ENCODE data around the gene NBPF20. TPM values are rescaled to one million over a fixed set of nuclear protein-coding genes. Genes with fewer than 3 reads are reported as not detected.
"Not testable (repeated sequence)": the region's sequence is repeated elsewhere in the genome, so short reads cannot be mapped to it uniquely, and the experiment has no call there.

Gene NBPF20
- total and polyA plus RNA-seq, 3 experiments from 2014 or later = 0.62 to 1.9 (median 1.3) TPM

DNA sequence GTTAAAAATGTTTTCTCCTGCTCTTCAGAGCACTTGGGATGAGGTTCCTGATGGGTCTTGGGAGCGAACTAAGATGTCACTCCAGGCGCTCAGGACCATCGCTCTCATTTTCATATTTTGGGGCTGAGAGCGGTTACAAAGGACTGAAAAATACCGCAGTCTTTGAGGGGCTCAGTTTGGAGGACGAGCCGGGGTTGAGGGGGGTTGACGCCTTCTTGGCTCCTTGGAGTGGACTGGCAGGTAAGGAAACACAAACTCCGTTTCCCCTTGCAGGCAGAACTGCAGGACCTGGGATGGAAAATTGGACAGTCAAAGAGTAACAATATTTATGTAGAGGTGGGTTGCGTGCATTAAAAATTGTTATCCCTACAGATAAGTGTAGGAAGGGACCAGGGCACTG, 35.3 kb upstream of the NBPF20 start:
- CTCF ChIA-PET; H3K36me3 Mint-ChIP-seq; H3K9me3 Mint-ChIP-seq; H3K27me3 ChIP-seq (ENCODE audit: insufficient read depth, low read length, poor library complexity, severe bottlenecking); POLR2A ChIA-PET; H3K4me1 ChIP-seq (ENCODE audit: insufficient read depth, low read length); H3K4me3 ChIP-seq (ENCODE audit: low read length); H3K27ac Mint-ChIP-seq; H3K36me3 ChIP-seq (ENCODE audit: insufficient read depth, low read length); DNase-seq; H3K9me3 ChIP-seq (ENCODE audit: low read length); H3K27ac ChIP-seq (ENCODE audit: low read depth, low read length); H3K4me1 Mint-ChIP-seq: not testable (repeated sequence)
- Mint-ChIP-seq H3K4me3 (peak overlapping the region in 1 of 7 donors; percentile 34), H3K27me3 (peaks cover 7 to 10% of the 10 kb centered on the region in 2 donors)

DNA sequence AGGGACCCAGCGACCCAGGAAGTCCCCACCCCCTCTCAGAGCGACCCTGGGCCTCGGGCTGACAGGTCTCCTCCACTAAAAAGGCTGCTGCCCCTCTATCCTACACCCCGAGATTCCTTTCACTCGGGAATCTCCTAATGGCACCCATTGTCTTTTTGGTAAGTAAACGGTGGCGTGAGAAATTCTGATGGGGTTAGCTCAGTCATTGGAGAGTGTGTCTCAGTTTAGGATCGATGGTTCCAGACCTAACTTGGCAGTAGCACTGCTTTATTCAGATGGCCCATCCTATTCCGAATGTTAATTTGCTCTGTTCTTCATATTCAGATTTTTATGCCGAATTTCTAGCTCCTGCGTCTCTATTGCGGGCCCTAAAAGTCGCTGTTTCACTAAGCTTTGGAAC, 34.6 kb upstream of the NBPF20 start:
- H3K9me3 ChIP-seq (ENCODE audit: low read length); DNase-seq; POLR2A ChIA-PET; H3K27ac ChIP-seq (ENCODE audit: low read depth, low read length); H3K4me1 Mint-ChIP-seq; H3K4me3 Mint-ChIP-seq; H3K4me3 ChIP-seq (ENCODE audit: low read length); H3K36me3 ChIP-seq (ENCODE audit: insufficient read depth, low read length); CTCF ChIA-PET; H3K9me3 Mint-ChIP-seq; H3K36me3 Mint-ChIP-seq; H3K27me3 ChIP-seq (ENCODE audit: insufficient read depth, low read length, poor library complexity, severe bottlenecking); H3K27ac Mint-ChIP-seq; H3K4me1 ChIP-seq (ENCODE audit: insufficient read depth, low read length): not testable (repeated sequence)
- H3K27me3 Mint-ChIP-seq = peaks cover 9 to 14% of the 10 kb centered on the region in 2 donors

DNA sequence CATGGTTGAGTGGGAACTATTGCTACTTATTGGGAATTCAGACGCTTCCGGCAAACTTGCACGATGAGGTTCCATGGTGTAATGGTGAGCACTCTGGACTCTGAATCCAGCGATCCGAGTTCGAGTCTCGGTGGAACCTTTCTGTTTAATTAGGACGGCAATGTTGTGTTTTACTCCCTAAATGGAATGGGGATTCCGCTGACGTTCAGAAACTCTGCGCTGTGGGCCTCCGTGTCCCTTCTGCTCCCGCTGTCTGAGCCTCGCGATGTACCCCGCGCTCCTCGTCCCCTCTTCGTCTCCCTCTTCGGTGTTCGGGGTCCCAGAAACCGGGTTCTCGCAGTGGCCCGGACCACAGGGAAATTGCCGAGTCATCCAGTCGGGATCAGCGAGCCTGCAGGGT, 34.2 kb upstream of the NBPF20 start:
- H3K27ac Mint-ChIP-seq; H3K4me1 Mint-ChIP-seq; H3K27ac ChIP-seq (ENCODE audit: low read depth, low read length); POLR2A ChIA-PET; H3K4me3 ChIP-seq (ENCODE audit: low read length); H3K9me3 Mint-ChIP-seq; H3K4me1 ChIP-seq (ENCODE audit: insufficient read depth, low read length); H3K4me3 Mint-ChIP-seq; H3K36me3 Mint-ChIP-seq; CTCF ChIA-PET; DNase-seq; H3K9me3 ChIP-seq (ENCODE audit: low read length); H3K36me3 ChIP-seq (ENCODE audit: insufficient read depth, low read length); H3K27me3 ChIP-seq (ENCODE audit: insufficient read depth, low read length, poor library complexity, severe bottlenecking): not testable (repeated sequence)
- H3K27me3 Mint-ChIP-seq = peaks cover 11 to 16% of the 10 kb centered on the region in 2 donors

DNA sequence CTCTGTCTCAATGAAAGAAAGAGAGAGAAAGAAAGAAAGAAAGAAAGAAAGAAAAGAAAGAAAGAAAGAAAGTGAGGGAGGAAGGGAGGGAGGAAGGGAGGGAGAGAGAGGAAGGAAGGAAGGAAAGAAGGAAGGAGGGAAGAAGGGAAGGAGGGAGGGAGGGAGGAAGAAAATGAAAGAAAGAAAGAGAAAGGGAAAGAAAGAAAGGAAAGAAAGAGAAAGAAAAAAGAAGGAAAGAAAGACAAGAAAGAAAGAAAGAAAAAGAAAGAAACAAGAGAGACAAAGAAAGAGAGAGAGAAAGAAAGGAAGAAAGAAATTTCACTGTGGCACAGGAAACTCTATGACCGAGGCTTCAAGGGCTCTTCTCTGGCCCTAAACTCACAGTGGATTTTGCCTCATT, 33.7 kb upstream of the NBPF20 start:
- H3K27me3 ChIP-seq (ENCODE audit: insufficient read depth, low read length, poor library complexity, severe bottlenecking); H3K4me1 ChIP-seq (ENCODE audit: insufficient read depth, low read length); H3K9me3 Mint-ChIP-seq; POLR2A ChIA-PET; DNase-seq; H3K9me3 ChIP-seq (ENCODE audit: low read length); H3K4me1 Mint-ChIP-seq; H3K36me3 ChIP-seq (ENCODE audit: insufficient read depth, low read length); CTCF ChIA-PET; H3K4me3 ChIP-seq (ENCODE audit: low read length); H3K36me3 Mint-ChIP-seq; H3K27ac ChIP-seq (ENCODE audit: low read depth, low read length): not testable (repeated sequence)
- H3K27me3 Mint-ChIP-seq = peaks cover 12 to 18% of the 10 kb centered on the region in 2 donors
- H3K4me3 Mint-ChIP-seq = peak overlapping the region in 1 of 7 donors; percentile 47
- peak overlapping the region in 1 of 8 donors; percentile 61 for H3K27ac Mint-ChIP-seq

DNA sequence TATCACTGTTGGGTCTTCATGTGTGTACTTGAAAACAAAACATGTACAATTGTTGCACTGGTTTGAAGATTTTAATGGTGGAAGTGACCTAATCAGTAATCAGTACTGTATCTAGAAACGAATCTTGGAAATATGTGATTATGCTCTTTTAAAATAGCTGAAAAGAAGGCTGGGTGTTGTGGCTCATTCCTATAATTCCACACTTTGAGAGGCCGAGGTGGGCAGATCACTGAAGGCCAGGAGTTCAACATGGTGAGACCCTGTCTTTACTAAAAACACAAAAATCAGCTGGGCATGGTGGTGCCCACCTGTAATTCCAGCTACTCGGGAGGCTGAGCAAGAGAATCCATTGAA, 29.4 kb upstream of the NBPF20 start:
- H3K27ac Mint-ChIP-seq; H3K4me1 Mint-ChIP-seq; H3K36me3 ChIP-seq (ENCODE audit: insufficient read depth, low read length); H3K27me3 ChIP-seq (ENCODE audit: insufficient read depth, low read length, poor library complexity, severe bottlenecking); H3K27ac ChIP-seq (ENCODE audit: low read depth, low read length); H3K4me3 Mint-ChIP-seq; CTCF ChIA-PET; POLR2A ChIA-PET; H3K36me3 Mint-ChIP-seq; H3K9me3 ChIP-seq (ENCODE audit: low read length); H3K4me3 ChIP-seq (ENCODE audit: low read length); DNase-seq; H3K9me3 Mint-ChIP-seq; H3K4me1 ChIP-seq (ENCODE audit: insufficient read depth, low read length): not testable (repeated sequence)
- H3K27me3 Mint-ChIP-seq = peaks cover 17 to 21% of the 10 kb centered on the region in 2 donors

DNA sequence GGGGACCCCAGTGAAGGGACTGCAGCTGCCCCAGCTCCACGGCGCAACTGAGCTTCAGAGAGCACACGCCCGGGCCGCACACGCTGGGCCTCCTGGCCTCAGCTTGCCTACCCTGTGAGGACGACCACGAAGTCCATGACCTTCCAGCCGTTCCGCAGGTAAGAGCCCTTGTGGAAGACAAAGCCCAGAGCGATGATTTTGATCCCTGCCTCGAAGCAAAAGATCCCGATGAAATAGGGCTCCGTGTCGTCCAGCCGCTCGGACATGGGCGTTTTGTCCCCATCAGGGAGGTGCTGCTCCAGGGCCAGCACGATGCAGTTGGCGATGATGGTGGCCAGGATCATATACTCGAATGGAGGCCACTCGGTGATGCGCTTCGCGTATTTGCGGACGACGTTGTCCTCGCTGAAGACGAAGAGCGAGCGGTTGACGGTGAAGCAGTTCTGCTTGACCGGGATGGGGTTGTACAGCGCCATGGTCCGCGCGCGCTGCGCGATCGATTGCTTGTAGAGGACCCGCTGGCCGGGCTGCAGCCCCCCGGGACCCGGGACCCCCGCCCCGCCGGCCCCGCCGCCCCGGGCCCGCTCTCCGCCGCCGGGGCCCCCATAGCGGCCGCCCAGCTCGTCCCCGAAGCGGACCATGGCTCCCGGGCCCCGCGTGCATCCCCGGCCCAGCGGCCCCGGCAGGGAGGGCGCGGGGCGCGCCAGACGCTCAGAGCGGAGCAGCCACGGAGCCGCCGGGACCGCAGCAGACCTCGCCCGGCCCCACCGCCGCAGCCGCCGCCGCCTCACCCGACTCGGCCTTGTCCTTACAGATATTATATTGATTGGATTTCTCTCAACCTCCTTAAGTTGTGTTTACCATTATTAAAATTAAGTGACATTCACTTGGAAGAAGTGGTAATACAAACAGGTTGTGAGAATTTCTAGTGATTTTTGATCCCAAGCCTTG, 28.7 kb upstream of the NBPF20 start:
- H3K36me3 Mint-ChIP-seq; CTCF ChIA-PET; H3K27ac Mint-ChIP-seq; H3K9me3 Mint-ChIP-seq; DNase-seq; H3K4me3 ChIP-seq (ENCODE audit: low read length); H3K36me3 ChIP-seq (ENCODE audit: insufficient read depth, low read length); H3K4me1 ChIP-seq (ENCODE audit: insufficient read depth, low read length); POLR2A ChIA-PET; H3K27me3 ChIP-seq (ENCODE audit: insufficient read depth, low read length, poor library complexity, severe bottlenecking); H3K4me1 Mint-ChIP-seq; H3K27ac ChIP-seq (ENCODE audit: low read depth, low read length); H3K9me3 ChIP-seq (ENCODE audit: low read length): not testable (repeated sequence)
- Mint-ChIP-seq H3K4me3 (peak overlapping the region in 1 of 7 donors; percentile 66), H3K27me3 (peaks cover 16 to 21% of the 10 kb centered on the region in 2 donors)

DNA sequence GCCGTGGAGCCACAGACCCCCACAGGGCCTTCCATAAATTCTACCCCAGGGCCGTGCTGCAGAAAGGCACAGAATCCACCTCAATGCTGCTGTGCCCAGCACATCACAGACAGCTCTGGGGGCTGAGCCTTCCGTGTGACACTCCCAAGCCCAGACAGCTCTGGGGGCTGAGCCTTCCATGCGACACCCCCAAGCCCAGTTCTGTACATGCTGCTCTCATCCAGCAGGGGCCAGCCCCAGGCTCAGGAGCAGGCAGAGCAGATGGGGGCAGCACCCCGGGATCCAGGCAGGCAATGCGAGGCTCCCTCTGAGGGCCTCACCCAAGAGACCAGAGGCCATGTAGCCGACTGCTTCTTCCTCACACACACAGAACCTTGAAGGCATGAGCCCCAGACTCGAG, 27.1 kb upstream of the NBPF20 start:
- POLR2A ChIA-PET, H3K27ac Mint-ChIP-seq, H3K9me3 Mint-ChIP-seq: not testable (repeated sequence)

DNA sequence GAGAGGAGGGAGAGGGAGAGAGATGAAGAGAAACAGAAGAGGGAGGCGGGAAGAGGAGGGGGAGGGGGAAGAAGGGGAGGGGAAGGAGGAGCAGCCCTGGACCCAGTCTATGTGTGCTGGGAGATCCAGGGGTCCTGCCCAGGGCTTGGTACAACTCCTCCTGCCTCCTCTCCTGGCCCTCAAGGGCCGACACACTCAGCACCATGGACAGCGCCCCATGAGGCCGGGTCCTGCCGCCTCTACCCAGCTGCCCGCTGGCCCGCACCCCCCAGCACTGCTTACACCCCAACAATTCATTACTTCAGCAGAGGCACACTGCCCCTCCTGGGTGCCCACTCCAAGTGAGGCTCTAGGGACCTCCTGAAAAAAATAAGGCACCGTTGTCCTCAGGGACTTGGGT, 26.5 kb upstream of the NBPF20 start:
- H3K27ac ChIP-seq (ENCODE audit: low read depth, low read length); H3K9me3 ChIP-seq (ENCODE audit: low read length); H3K36me3 Mint-ChIP-seq; H3K4me3 ChIP-seq (ENCODE audit: low read length); H3K27ac Mint-ChIP-seq; H3K4me1 ChIP-seq (ENCODE audit: insufficient read depth, low read length); H3K36me3 ChIP-seq (ENCODE audit: insufficient read depth, low read length); H3K9me3 Mint-ChIP-seq; H3K4me1 Mint-ChIP-seq; CTCF ChIA-PET; POLR2A ChIA-PET; H3K27me3 ChIP-seq (ENCODE audit: insufficient read depth, low read length, poor library complexity, severe bottlenecking): not testable (repeated sequence)
- H3K4me3 Mint-ChIP-seq = peak overlapping the region in 1 of 7 donors; percentile 40
- DNase-seq = peak in 3 of 5 donors; percentile 15 to 60 (median 16)
- H3K27me3 Mint-ChIP-seq = peaks cover 12 to 17% of the 10 kb centered on the region in 2 donors

More for the DNA sequence above, 27.1 kb upstream of the NBPF20 start:
- H3K4me3 Mint-ChIP-seq; H3K4me3 ChIP-seq (ENCODE audit: low read length); H3K4me1 Mint-ChIP-seq; CTCF ChIA-PET; H3K36me3 Mint-ChIP-seq; DNase-seq; H3K27me3 ChIP-seq (ENCODE audit: insufficient read depth, low read length, poor library complexity, severe bottlenecking); H3K4me1 ChIP-seq (ENCODE audit: insufficient read depth, low read length); H3K9me3 ChIP-seq (ENCODE audit: low read length); H3K36me3 ChIP-seq (ENCODE audit: insufficient read depth, low read length); H3K27ac ChIP-seq (ENCODE audit: low read depth, low read length): not testable (repeated sequence)
- peaks cover 12 to 17% of the 10 kb centered on the region in 2 donors for H3K27me3 Mint-ChIP-seq

DNA sequence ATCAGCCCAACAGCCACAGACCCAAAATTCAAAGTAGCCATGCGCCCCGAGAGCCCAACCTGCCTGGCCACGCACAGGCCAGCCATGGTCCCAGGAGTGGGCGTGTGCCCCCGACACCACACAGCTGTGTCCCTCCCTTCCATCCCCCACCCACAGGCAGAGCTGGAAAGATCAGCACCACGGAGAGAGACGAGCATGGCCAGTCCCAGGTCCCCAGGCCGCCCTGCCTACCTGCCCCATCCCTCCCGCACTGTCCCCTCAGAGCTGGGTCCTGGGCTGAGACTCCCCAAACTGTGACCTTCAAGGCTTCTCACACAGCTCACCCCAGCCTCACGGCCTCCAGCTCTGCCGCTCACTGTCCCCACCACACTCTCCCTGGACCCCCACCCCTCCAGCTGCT, 19.8 kb upstream of the NBPF20 start:
- H3K9me3 Mint-ChIP-seq; POLR2A ChIA-PET; H3K27ac ChIP-seq (ENCODE audit: low read depth, low read length); H3K36me3 Mint-ChIP-seq; H3K36me3 ChIP-seq (ENCODE audit: insufficient read depth, low read length); H3K4me1 Mint-ChIP-seq; H3K4me3 Mint-ChIP-seq; CTCF ChIA-PET; H3K4me3 ChIP-seq (ENCODE audit: low read length); H3K27me3 Mint-ChIP-seq; H3K27ac Mint-ChIP-seq; H3K9me3 ChIP-seq (ENCODE audit: low read length); DNase-seq; H3K4me1 ChIP-seq (ENCODE audit: insufficient read depth, low read length); H3K27me3 ChIP-seq (ENCODE audit: insufficient read depth, low read length, poor library complexity, severe bottlenecking): not testable (repeated sequence)
